ENCODE measurements around the gene LTBP3. TPM values are rescaled to one million over a fixed set of nuclear protein-coding genes. Genes with fewer than 3 reads are reported as not detected.

LTBP3 gene
- total RNA-seq, 1 donor from 2014 or later = 257 TPM

GRCh38 chr11:65496304-65497140 is 61.6 kb downstream of the LTBP3 start:
- no peak for DNase-seq (ENCODE audit: low spot score)

GRCh38 chr11:65493367-65494176 is 64.6 kb downstream of the LTBP3 start:
- DNase-seq (ENCODE audit: low spot score) = peak; percentile 82

GRCh38 chr11:65492637-65493366 is 65.4 kb downstream of the LTBP3 start:
- DNase-seq (ENCODE audit: low spot score) = peak; percentile 85

- DNase-seq (ENCODE audit: low spot score) = no peak
Observed at GRCh38 chr11:65492387-65492636, 65.8 kb downstream of the LTBP3 start.

GRCh38 chr11:65491614-65492386 is 66.4 kb downstream of the LTBP3 start:
- DNase-seq (ENCODE audit: low spot score) = peak; percentile 92

GRCh38 chr11:65491163-65491465 is 67.0 kb downstream of the LTBP3 start:
- no peak for DNase-seq (ENCODE audit: low spot score)

GRCh38 chr11:65489706-65490320 is 68.3 kb downstream of the LTBP3 start:
- no peak for DNase-seq (ENCODE audit: low spot score)

- DNase-seq (ENCODE audit: low spot score) = no peak
Observed at GRCh38 chr11:65489035-65489705, 69.0 kb downstream of the LTBP3 start.

Other genes with a start within 250 kb of the LTBP3 start
- gene CDC42EP2, start 243.5 kb downstream of the LTBP3 start, total RNA-seq = 21.5 TPM
- gene DPF2, start 224.5 kb downstream of the LTBP3 start, total RNA-seq = 62.6 TPM
- 0.29 TPM for gene TIGD3, start 203.6 kb downstream of the LTBP3 start, total RNA-seq
- gene SLC25A45, start 175.7 kb downstream of the LTBP3 start, total RNA-seq = 7.1 TPM
- gene FRMD8, start 171.7 kb downstream of the LTBP3 start, total RNA-seq = 40.8 TPM
- gene NEAT1, start 135.6 kb downstream of the LTBP3 start, total RNA-seq = 1,012 TPM
- 9,267 TPM for gene MALAT1, start 59.3 kb downstream of the LTBP3 start, total RNA-seq
- 90.1 TPM for gene SCYL1, start 33.3 kb downstream of the LTBP3 start, total RNA-seq
- gene ZNRD2, start 12.1 kb upstream of the LTBP3 start, total RNA-seq = 30.0 TPM
- 68.2 TPM for gene FAM89B, start 14.2 kb upstream of the LTBP3 start, total RNA-seq
- 128 TPM for gene EHBP1L1, start 17.7 kb upstream of the LTBP3 start, total RNA-seq
- gene KCNK7, start 37.4 kb upstream of the LTBP3 start, total RNA-seq = 1.1 TPM
- 85.6 TPM for gene MAP3K11, start 55.9 kb upstream of the LTBP3 start, total RNA-seq
- 52.5 TPM for gene PCNX3, start 57.4 kb upstream of the LTBP3 start, total RNA-seq
- 74.7 TPM for gene SIPA1, start 79.7 kb upstream of the LTBP3 start, total RNA-seq
- gene RELA, start 104.6 kb upstream of the LTBP3 start, total RNA-seq = 84.2 TPM
- gene KAT5, start 153.9 kb upstream of the LTBP3 start, total RNA-seq = 74.7 TPM
- gene RNASEH2C, start 162.4 kb upstream of the LTBP3 start, total RNA-seq = 99.2 TPM
- 22.2 TPM for gene AP5B1, start 222.6 kb upstream of the LTBP3 start, total RNA-seq
- 3.5 TPM for gene OVOL1, start 228.7 kb upstream of the LTBP3 start, total RNA-seq